HFF-Myc (cell line): Measurements from ENCODE around the gene SERHL2.
"Not testable (repeated sequence)": the region's sequence is repeated elsewhere in the genome, so short reads cannot be mapped to it uniquely, and the experiment has no call there.

Experiments used
- DNase-seq: peaks from one replicate; pipeline ENCODE4 v3.0.0-alpha.2; 2011; ENCODE audit warnings: low read depth; ENCODE audit errors: extremely low read depth
- H3K4me3 ChIP-seq: replicated peaks from 2 replicates; pipeline ENCODE4 v1.5.1; 2011; ENCODE audit warnings: low read depth, mild to moderate bottlenecking, control low read depth, low read length
- TF ChIP-seq, protein P1 (sequence below): IDR thresholded peaks from 2 replicates; pipeline ENCODE4 v1.5.1; 2012; ENCODE audit warnings: mild to moderate bottlenecking, low read depth, low read length, control low read depth; ENCODE audit errors: missing control alignments

Gene SERHL2, protein sequence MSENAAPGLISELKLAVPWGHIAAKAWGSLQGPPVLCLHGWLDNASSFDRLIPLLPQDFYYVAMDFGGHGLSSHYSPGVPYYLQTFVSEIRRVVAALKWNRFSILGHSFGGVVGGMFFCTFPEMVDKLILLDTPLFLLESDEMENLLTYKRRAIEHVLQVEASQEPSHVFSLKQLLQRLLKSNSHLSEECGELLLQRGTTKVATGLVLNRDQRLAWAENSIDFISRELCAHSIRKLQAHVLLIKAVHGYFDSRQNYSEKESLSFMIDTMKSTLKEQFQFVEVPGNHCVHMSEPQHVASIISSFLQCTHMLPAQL

DNA sequence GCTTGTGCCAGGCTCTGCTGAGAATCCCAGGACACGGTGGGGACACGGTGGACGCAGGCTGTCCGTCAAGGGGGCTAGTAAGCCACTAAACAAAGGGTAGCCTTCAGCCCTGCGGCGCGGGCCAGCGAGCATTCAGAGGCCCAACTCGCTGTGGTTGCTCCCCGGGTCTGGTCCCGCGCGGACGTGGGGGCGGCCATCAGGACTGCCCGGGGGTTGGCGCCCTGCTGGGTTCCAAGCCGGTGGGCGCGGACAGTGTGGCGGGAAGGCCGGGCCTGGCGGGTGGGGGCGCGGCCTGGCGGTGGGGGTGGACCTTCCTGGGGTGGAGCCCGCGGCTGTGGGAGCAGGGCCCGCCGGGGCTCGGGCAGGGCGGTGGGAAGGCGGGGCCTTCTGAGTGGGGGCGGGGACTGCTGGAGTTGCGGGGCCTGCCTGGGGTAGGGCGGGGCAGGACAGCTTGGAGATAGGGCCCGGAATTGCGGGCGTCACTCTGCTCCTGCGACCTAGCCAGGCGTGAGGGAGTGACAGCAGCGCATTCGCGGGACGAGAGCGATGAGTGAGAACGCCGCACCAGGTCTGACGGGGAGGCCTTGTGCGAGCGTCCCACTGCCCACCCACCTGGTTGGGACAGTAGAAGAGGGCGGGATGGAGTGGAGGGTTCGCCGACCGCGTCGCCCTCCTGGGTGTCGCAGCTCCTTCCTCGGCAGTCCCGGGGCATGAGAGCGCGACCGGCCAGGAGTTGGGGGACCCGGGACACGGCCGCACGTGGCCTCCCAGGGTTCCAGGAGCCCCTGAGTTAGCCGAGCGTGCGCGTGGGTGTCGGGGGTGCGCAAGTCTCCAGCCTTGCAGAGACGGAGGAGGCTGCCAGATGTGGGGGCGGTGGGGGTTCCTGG is at the start of gene SERHL2:
SERHL2 (plus strand) TSS at position 482 of the 887 bp plus-strand sequence; CDS start at position 547, 65 bp downstream.
- peak; percentile 17 for DNase-seq
- TF ChIP-seq, protein P1, sequence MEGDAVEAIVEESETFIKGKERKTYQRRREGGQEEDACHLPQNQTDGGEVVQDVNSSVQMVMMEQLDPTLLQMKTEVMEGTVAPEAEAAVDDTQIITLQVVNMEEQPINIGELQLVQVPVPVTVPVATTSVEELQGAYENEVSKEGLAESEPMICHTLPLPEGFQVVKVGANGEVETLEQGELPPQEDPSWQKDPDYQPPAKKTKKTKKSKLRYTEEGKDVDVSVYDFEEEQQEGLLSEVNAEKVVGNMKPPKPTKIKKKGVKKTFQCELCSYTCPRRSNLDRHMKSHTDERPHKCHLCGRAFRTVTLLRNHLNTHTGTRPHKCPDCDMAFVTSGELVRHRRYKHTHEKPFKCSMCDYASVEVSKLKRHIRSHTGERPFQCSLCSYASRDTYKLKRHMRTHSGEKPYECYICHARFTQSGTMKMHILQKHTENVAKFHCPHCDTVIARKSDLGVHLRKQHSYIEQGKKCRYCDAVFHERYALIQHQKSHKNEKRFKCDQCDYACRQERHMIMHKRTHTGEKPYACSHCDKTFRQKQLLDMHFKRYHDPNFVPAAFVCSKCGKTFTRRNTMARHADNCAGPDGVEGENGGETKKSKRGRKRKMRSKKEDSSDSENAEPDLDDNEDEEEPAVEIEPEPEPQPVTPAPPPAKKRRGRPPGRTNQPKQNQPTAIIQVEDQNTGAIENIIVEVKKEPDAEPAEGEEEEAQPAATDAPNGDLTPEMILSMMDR: no peak
- peak within 1 kb of the TSS; percentile 47 for H3K4me3 ChIP-seq

GRCh38 chr22:42508327-42508974 is 45.3 kb upstream of the SERHL2 start:
- not testable (repeated sequence) for DNase-seq, H3K4me3 ChIP-seq

DNA sequence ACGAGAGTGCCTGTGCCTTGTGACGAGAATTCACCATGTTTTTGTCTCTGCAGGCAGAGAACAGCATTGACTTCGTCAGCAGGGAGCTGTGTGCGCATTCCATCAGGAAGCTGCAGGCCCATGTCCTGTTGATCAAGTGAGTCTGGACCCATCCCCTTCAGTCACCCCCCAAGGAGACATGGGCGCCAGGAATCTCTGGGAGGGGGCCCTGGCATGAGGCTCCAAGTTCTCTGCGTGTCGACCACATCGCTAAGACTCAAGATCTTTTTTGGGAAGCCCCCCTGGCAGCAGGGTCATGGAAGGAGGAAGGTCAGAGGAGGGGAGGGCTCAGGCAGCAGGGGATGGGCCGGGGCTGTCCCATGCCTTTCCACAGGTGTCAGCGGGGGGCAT is 44.8 kb upstream of the SERHL2 start:
- H3K4me3 ChIP-seq, DNase-seq: not testable (repeated sequence)

- no peak for DNase-seq
- H3K4me3 ChIP-seq: no peak overlapping the region
- TF ChIP-seq, protein P1: no peak
Measured at GRCh38 chr22:42509548-42509947, 44.2 kb upstream of the SERHL2 start.

- TF ChIP-seq, protein P1: no peak
- H3K4me3 ChIP-seq: no peak overlapping the region
- no peak for DNase-seq
Measured at GRCh38 chr22:42511401-42511891, 42.3 kb upstream of the SERHL2 start.

DNA sequence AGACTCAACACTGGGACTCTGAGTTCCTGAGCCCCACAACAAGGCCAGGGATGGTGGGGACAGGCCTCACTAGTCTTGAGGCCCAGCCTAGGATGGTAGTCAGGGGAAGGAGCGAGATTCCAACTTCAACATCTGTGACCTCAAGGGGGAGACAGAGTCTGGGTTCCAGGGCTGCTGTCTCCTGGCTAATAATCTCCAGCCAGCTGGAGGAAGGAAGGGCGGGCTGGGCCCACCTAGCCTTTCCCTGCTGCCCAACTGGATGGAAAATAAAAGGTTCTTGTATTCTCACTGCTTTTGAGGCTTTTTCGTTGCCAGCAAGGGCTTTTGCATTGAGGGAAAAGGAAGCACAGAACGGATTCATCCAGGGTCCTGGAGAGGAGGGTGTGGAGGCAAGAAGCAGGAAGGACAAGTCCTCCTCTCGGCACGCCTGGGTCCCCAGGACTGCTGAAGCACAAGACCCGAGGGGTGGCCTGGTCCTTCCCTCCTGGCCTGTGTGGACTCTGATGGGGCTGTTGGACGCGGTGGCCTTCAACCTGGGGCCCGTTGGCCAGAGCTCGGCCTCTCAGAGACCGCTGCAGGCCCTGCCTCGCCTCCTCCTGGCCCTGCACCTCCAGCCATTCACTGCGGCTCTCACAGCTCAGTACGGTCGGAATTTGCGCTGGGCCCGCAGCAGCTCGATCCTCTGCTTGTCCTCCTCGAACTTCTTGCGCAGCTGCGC is 41.3 kb upstream of the SERHL2 start:
- not testable (repeated sequence) for DNase-seq, H3K4me3 ChIP-seq
- TF ChIP-seq, protein P1: peak; percentile 8

- not testable (repeated sequence) for DNase-seq, H3K4me3 ChIP-seq
Measured at GRCh38 chr22:42514331-42514730, 39.4 kb upstream of the SERHL2 start.

- H3K4me3 ChIP-seq, DNase-seq: not testable (repeated sequence)
Measured at GRCh38 chr22:42515304-42515703, 38.5 kb upstream of the SERHL2 start.
